ENCODE results near the gene PLEKHM3. TPM values are rescaled to one million over a fixed set of nuclear protein-coding genes. Genes with fewer than 3 reads are reported as not detected.

PLEKHM3 gene
- total RNA-seq, 1 experiment from 2014 or later, result 19.9 TPM

DNA sequence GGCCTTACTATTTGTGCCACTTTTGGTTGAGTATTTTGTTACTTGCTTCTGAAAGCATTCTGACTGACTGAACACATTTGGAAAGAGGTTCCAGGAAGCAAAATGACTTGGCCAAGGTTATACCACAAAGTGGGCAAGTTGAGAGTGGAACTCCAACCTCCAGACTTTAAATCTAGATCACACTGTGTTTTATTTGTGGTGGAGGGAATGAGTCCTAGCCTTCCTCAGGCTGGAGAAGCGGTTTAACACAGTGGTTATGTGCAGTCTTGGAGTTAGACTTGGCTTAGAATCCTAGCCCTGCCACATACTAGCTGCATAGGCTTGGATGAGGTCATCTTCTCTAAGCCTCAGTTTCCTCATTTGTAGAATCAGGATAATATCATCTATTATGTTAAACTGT, 33.4 kb downstream of the PLEKHM3 start:
- Histone ChIP-seq H3K9me2 (replicated peaks; ENCODE audit: insufficient read depth, low read length) (no peaks in the 10 kb centered on the region), H3K4me2 (ENCODE audit: low read depth, low read length, poor library complexity, severe bottlenecking) (no peak overlapping the region), H4K20me1 (ENCODE audit: insufficient read depth, low read depth, low read length) (no peaks in the 10 kb centered on the region), H2AFZ (ENCODE audit: low read length) (no peak overlapping the region), H3K4me3 (ENCODE audit: low read length) (no peak overlapping the region), H3K79me2 (ENCODE audit: low read length) (peaks cover 32% of the 10 kb centered on the region), H3K27me3 (ENCODE audit: low read length) (no peaks in the 10 kb centered on the region), H3K36me3 (ENCODE audit: insufficient read depth, low read length) (no peaks in the 10 kb centered on the region), H3K9me3 (ENCODE audit: low read length) (no peaks in the 10 kb centered on the region), H3K4me1 (ENCODE audit: low read length) (peaks cover 26% of the 10 kb centered on the region), H3K9ac (ENCODE audit: low read length) (no peak overlapping the region), H3K27ac (ENCODE audit: low read length) (no peak overlapping the region)
- no peak for DNase-seq

DNA sequence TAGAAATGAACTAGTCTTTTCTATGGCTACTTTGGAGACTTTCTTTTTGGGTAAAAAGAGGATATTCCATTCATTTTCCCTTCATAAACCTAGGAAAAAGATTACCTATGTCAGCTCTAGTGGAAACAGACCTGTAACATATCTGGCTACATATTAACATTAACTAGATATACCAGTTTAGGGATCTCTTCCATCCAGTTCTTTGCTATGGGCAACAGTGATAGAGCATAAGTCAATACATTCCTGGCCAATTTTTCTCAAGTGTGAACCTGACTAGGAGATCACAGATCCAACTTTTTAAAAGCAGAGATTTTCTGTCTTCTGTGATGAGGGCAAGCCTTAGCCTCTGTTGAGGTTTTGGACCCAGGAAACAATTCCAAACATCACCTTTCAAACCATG, 34.5 kb downstream of the PLEKHM3 start:
- Histone ChIP-seq H3K36me3 (ENCODE audit: insufficient read depth, low read length) (no peaks in the 10 kb centered on the region), H3K9me3 (ENCODE audit: low read length) (no peaks in the 10 kb centered on the region), H4K20me1 (ENCODE audit: insufficient read depth, low read depth, low read length) (no peaks in the 10 kb centered on the region), H2AFZ (ENCODE audit: low read length) (no peak overlapping the region), H3K9ac (ENCODE audit: low read length) (no peak overlapping the region), H3K27ac (ENCODE audit: low read length) (no peak overlapping the region), H3K4me3 (ENCODE audit: low read length) (no peak overlapping the region), H3K27me3 (ENCODE audit: low read length) (no peaks in the 10 kb centered on the region), H3K79me2 (ENCODE audit: low read length) (peaks cover 32% of the 10 kb centered on the region), H3K4me2 (ENCODE audit: low read depth, low read length, poor library complexity, severe bottlenecking) (no peak overlapping the region), H3K4me1 (ENCODE audit: low read length) (peaks cover 26% of the 10 kb centered on the region), H3K9me2 (replicated peaks; ENCODE audit: insufficient read depth, low read length) (no peaks in the 10 kb centered on the region)
- no peak for DNase-seq

DNA sequence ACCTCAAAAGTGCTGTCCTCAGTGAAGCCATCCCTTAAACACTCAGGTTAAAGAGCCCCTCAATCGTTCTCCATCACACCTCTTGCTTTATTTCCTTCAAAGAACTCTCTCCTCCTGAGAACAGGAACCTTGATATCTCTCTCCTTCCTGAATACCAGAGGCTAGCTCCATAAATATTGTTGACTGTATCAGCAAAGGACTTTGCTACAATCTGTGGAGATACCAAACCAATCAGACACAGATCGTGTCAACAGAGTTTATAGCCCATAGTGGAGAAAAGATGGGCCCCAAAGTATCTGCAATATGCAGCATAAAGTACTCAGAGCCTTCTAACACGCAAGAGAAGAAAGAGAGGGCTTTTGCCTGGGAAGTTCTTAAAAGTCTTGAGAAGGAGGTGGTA, 36.4 kb downstream of the PLEKHM3 start:
- DNase-seq, result no peak
- Histone ChIP-seq H3K9ac (ENCODE audit: low read length) (no peak overlapping the region), H3K9me2 (replicated peaks; ENCODE audit: insufficient read depth, low read length) (no peaks in the 10 kb centered on the region)

GRCh38 chr2:207987025-207987716, 38.2 kb downstream of the PLEKHM3 start:
- H3K79me2 ChIP-seq (ENCODE audit: low read length), result peaks cover 22% of the 10 kb centered on the region
- no peak overlapping the region for H3K27ac ChIP-seq (ENCODE audit: low read length)
- H3K9ac ChIP-seq (ENCODE audit: low read length), result no peak overlapping the region
- DNase-seq, result no peak
- H3K27me3 ChIP-seq (ENCODE audit: low read length), result no peaks in the 10 kb centered on the region
- H3K9me3 ChIP-seq (ENCODE audit: low read length), result no peaks in the 10 kb centered on the region
- no peaks in the 10 kb centered on the region for H3K36me3 ChIP-seq (ENCODE audit: insufficient read depth, low read length)
- no peak overlapping the region for H3K4me3 ChIP-seq (ENCODE audit: low read length)
- H3K4me2 ChIP-seq (ENCODE audit: low read depth, low read length, poor library complexity, severe bottlenecking), result no peak overlapping the region
- peaks cover 14% of the 10 kb centered on the region for H3K4me1 ChIP-seq (ENCODE audit: low read length)
- H3K9me2 ChIP-seq (replicated peaks; ENCODE audit: insufficient read depth, low read length), result no peaks in the 10 kb centered on the region
- H2AFZ ChIP-seq (ENCODE audit: low read length), result no peak overlapping the region
- no peaks in the 10 kb centered on the region for H4K20me1 ChIP-seq (ENCODE audit: insufficient read depth, low read depth, low read length)

More for the DNA sequence above, 36.4 kb downstream of the PLEKHM3 start:
- Histone ChIP-seq H3K79me2 (ENCODE audit: low read length) (peaks cover 27% of the 10 kb centered on the region), H3K27ac (ENCODE audit: low read length) (no peak overlapping the region), H3K36me3 (ENCODE audit: insufficient read depth, low read length) (no peaks in the 10 kb centered on the region), H3K27me3 (ENCODE audit: low read length) (no peaks in the 10 kb centered on the region), H3K4me2 (ENCODE audit: low read depth, low read length, poor library complexity, severe bottlenecking) (no peak overlapping the region), H2AFZ (ENCODE audit: low read length) (no peak overlapping the region), H4K20me1 (ENCODE audit: insufficient read depth, low read depth, low read length) (no peaks in the 10 kb centered on the region), H3K4me1 (ENCODE audit: low read length) (peaks cover 20% of the 10 kb centered on the region), H3K9me3 (ENCODE audit: low read length) (no peaks in the 10 kb centered on the region), H3K4me3 (ENCODE audit: low read length) (no peak overlapping the region)

GRCh38 chr2:207984765-207985480, 40.4 kb downstream of the PLEKHM3 start:
- Histone ChIP-seq H3K4me2 (ENCODE audit: low read depth, low read length, poor library complexity, severe bottlenecking) (no peak overlapping the region), H3K27me3 (ENCODE audit: low read length) (no peaks in the 10 kb centered on the region), H3K9me3 (ENCODE audit: low read length) (no peaks in the 10 kb centered on the region), H3K9me2 (replicated peaks; ENCODE audit: insufficient read depth, low read length) (no peaks in the 10 kb centered on the region), H3K79me2 (ENCODE audit: low read length) (peaks cover 13% of the 10 kb centered on the region), H2AFZ (ENCODE audit: low read length) (no peak overlapping the region), H3K27ac (ENCODE audit: low read length) (no peak overlapping the region), H4K20me1 (ENCODE audit: insufficient read depth, low read depth, low read length) (no peaks in the 10 kb centered on the region), H3K4me3 (ENCODE audit: low read length) (no peak overlapping the region), H3K36me3 (ENCODE audit: insufficient read depth, low read length) (no peaks in the 10 kb centered on the region), H3K9ac (ENCODE audit: low read length) (no peak overlapping the region), H3K4me1 (ENCODE audit: low read length) (peaks cover 15% of the 10 kb centered on the region)
- no peak for DNase-seq

DNA sequence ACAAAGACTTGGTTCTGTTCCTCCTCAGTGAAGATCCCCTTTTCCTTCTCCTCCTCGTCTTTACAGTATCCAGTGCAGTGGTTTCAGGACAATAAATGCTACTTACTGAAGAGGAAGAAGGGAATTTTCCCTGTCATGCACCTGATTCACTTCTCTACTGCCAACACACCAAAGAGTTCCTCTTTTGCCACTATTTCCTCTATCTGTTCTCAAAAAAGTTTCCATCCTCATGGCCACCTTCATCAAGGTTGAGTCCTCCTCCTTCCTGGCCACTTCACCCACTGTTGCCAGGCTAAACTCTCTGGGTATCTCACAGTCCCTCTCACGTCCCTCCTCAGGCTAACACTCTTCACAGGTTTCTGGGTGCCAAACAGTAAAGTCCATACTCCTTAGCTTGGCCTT, 41.7 kb downstream of the PLEKHM3 start:
- DNase-seq, result peak; percentile 43
- Histone ChIP-seq H3K79me2 (ENCODE audit: low read length) (peaks cover 13% of the 10 kb centered on the region), H3K9me3 (ENCODE audit: low read length) (no peaks in the 10 kb centered on the region), H3K27ac (ENCODE audit: low read length) (peak overlapping the region; percentile 53), H3K9me2 (replicated peaks; ENCODE audit: insufficient read depth, low read length) (no peaks in the 10 kb centered on the region), H3K4me2 (ENCODE audit: low read depth, low read length, poor library complexity, severe bottlenecking) (peak overlapping the region; percentile 8), H2AFZ (ENCODE audit: low read length) (no peak overlapping the region), H3K36me3 (ENCODE audit: insufficient read depth, low read length) (no peaks in the 10 kb centered on the region), H4K20me1 (ENCODE audit: insufficient read depth, low read depth, low read length) (no peaks in the 10 kb centered on the region), H3K9ac (ENCODE audit: low read length) (no peak overlapping the region), H3K27me3 (ENCODE audit: low read length) (no peaks in the 10 kb centered on the region), H3K4me1 (ENCODE audit: low read length) (peaks cover 17% of the 10 kb centered on the region), H3K4me3 (ENCODE audit: low read length) (no peak overlapping the region)

GRCh38 chr2:207978177-207978948, 47.0 kb downstream of the PLEKHM3 start:
- Histone ChIP-seq H3K9me2 (replicated peaks; ENCODE audit: insufficient read depth, low read length) (no peaks in the 10 kb centered on the region), H3K9me3 (ENCODE audit: low read length) (no peaks in the 10 kb centered on the region), H3K4me3 (ENCODE audit: low read length) (no peak overlapping the region), H4K20me1 (ENCODE audit: insufficient read depth, low read depth, low read length) (no peaks in the 10 kb centered on the region), H3K36me3 (ENCODE audit: insufficient read depth, low read length) (no peaks in the 10 kb centered on the region), H3K9ac (ENCODE audit: low read length) (no peak overlapping the region), H3K27ac (ENCODE audit: low read length) (no peak overlapping the region), H3K4me1 (ENCODE audit: low read length) (peaks cover 5% of the 10 kb centered on the region), H3K79me2 (ENCODE audit: low read length) (peaks cover under 1% of the 10 kb centered on the region; the same call in 1 of the 2 replicates), H2AFZ (ENCODE audit: low read length) (no peak overlapping the region), H3K4me2 (ENCODE audit: low read depth, low read length, poor library complexity, severe bottlenecking) (no peak overlapping the region), H3K27me3 (ENCODE audit: low read length) (no peaks in the 10 kb centered on the region)
- DNase-seq, result no peak

- Histone ChIP-seq H4K20me1 (ENCODE audit: insufficient read depth, low read depth, low read length) (no peaks in the 10 kb centered on the region), H3K4me1 (ENCODE audit: low read length) (peaks cover 21% of the 10 kb centered on the region), H3K27ac (ENCODE audit: low read length) (no peak overlapping the region), H3K36me3 (ENCODE audit: insufficient read depth, low read length) (no peaks in the 10 kb centered on the region), H3K4me2 (ENCODE audit: low read depth, low read length, poor library complexity, severe bottlenecking) (no peak overlapping the region), H3K9me3 (ENCODE audit: low read length) (no peaks in the 10 kb centered on the region), H3K9me2 (replicated peaks; ENCODE audit: insufficient read depth, low read length) (no peaks in the 10 kb centered on the region), H3K27me3 (ENCODE audit: low read length) (no peaks in the 10 kb centered on the region), H3K4me3 (ENCODE audit: low read length) (no peak overlapping the region), H3K9ac (ENCODE audit: low read length) (no peak overlapping the region), H2AFZ (ENCODE audit: low read length) (no peak overlapping the region), H3K79me2 (ENCODE audit: low read length) (peaks cover 13% of the 10 kb centered on the region)
- DNase-seq, result no peak
These were observed 49.4 kb downstream of the PLEKHM3 start for GRCh38 chr2:207975921-207976320.

All from Karpas-422 (cell line).